NCI-H748 treated with DMSO at 0.1 percent for 48 hours (cell line): ENCODE measurements around the gene PRKCZ.
A peak's percentile ranks its signal among the peaks of the same experiment; 100 is the strongest.
"Not testable (repeated sequence)": the region's sequence is repeated elsewhere in the genome, so short reads cannot be mapped to it uniquely, and the experiment has no call there.

Experiments
- DNase-seq: peaks from one replicate; lab custom pipeline; 2025; lab: John Stamatoyannopoulos, UW

PRKCZ gene

DNA sequence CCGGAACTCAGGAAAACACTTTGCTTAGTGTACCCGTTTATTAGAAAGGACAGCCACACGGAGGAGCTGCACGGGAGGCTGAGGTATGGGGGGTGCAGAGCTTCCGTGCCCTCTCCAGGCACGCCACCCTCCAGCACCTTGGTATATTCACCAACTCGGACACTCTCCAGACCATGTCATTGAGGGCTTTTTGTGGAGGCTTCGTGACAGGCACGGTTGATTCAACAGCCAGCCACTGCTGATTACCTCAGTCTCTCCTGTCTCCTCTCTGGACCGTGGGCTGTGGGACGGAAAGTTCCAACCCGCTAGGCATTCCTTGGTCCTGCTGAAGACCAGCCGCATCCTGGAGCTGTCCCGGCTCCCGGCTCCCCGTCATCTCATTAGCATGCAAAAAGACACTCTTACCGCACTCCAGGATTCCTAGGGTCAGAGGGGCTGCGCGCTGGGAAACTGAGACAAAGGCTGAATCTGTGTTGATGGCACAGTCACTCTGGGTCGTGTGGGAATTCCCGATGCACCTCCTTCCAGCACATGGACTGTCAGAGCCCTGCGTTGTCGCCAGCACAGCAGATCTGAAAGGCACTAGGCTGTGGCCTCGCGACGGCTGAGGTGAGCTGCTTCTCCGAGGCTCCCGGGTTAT is 65.6 kb downstream of the PRKCZ start:
- DNase-seq: no peak

GRCh38 chr1:2119886-2120285 is 69.7 kb downstream of the PRKCZ start:
- DNase-seq: no peak

GRCh38 chr1:2121101-2121691 is 71.0 kb downstream of the PRKCZ start:
- DNase-seq: no peak

DNA sequence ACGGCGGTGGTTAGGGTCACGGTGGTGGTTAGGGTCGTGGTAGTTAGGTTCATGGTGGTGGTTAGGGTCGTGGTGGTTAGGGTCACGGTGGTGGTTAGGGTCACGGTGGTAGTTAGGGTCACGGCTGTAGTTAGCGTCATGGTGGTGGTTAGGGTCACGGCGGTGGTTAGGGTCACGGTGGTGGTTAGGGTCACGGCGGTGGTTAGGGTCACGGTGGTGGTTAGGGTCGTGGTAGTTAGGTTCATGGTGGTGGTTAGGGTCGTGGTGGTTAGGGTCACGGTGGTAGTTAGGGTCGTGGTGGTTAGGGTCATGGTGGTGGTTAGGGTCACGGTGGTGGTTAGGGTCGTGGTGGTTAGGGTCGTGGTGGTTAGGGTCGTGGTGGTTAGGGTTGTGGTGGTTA is 71.6 kb downstream of the PRKCZ start:
- DNase-seq: not testable (repeated sequence)

DNA sequence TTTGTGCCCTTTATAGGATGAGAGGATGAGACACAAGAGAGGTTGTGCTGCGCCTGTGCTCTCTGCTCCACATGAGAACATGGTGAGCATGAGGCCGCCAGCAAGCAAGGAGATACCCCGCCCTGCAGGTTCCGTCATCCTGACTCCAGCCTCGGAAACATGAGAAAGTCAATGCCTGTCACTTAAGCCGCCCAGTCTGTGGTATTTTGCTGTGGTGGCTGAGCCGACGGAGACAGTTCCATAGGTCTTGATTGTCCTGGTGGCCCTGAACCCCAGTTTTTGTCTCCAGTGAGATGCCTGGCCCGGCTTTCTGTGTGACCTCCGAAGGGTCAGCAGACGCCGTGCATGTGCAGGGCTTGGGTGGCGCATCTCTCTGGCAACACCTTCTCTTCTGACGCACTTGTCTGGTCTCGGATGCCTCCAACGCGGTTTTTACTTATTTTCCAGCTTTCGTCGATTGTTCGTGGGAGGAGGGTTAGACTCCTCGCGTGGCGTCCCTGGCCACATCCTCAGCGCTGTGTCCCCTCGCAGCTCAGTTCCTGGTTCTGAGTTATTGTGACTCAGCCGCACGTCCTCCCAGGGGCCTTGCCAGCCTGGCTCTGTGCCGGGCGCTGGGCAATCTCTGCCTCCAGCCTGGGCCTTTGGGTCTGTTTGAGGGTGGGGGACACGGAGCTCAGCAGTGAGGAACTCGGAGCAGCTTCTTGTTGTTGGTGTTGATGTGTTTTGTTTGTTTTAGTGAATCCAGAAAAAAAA is 74.4 kb downstream of the PRKCZ start:
- DNase-seq: no peak

- DNase-seq: no peak
Observed at GRCh38 chr1:2125350-2126211, 75.4 kb downstream of the PRKCZ start.

GRCh38 chr1:2126331-2127186 is 76.3 kb downstream of the PRKCZ start:
- DNase-seq: no peak

GRCh38 chr1:2127187-2128145 is 77.3 kb downstream of the PRKCZ start:
- no peak for DNase-seq

DNA sequence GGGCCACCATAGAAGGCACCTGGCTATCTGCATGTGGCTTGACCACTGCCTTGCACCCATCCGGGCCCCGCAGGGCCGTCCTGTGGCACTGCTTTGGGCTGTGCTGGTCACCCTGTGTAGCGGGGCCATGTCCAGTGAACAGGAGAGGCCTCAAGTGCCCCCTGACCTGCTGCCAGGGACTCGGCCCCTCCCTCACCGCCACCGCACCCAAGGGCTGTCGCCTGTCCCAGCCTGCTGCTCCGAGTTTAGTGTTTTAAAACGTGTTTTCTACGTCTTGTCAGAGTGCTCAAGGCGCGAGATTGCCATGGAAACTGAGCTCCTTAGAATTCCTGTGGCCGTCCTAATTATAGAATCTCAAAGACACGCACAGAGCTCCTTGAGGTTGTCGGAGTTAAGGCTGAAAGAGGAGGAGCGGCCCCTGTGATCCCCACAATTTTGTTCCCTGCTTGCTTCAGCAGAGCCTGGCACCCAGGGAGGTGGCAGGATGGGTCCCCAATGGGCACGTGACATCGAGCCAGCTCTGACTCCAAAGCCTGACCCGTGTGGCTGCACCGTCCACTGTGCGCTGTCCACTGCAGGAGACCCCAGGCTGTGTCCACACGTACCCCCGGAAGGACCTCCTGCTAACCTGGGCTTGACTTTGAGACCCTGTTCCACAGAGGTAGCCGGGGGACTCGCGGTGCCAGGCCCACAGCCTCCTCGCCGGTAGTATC is 78.1 kb downstream of the PRKCZ start:
- DNase-seq: no peak

DNA sequence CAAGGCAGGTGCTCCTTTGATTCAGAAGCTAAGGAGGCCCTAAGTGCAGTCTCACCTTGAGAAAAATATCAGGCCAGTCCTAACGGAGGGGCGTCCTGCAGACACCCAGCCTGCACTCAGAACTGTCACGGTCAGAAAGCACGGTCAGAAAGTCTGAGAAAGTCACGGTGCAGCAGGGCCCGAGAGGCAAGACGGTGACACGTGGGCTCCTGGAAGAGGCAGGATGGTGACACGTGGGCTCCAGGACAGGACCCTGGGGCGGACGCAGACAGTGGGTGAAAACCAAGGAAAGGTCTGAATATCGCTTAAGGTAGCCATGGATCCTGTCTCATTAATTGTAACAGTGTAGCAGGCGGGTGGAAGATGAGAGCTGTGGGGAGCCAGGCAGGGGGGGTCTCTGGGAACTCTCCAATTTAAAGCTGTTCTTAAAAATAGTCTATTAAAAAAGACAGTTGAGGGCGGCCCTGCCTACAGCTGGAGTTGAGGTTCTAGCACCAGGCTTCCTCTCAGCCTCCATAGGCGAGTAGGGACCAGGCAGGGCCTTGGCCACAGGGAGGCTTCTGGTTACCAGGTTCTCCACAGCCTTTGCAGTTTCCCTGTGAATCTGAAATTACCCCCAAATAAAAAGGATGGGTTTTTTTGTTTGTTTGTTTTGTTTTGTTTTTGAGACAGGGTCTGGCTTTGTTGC is 79.2 kb downstream of the PRKCZ start:
- DNase-seq: no peak

- no peak for DNase-seq
Observed at GRCh38 chr1:2130156-2130555, 79.9 kb downstream of the PRKCZ start.

DNA sequence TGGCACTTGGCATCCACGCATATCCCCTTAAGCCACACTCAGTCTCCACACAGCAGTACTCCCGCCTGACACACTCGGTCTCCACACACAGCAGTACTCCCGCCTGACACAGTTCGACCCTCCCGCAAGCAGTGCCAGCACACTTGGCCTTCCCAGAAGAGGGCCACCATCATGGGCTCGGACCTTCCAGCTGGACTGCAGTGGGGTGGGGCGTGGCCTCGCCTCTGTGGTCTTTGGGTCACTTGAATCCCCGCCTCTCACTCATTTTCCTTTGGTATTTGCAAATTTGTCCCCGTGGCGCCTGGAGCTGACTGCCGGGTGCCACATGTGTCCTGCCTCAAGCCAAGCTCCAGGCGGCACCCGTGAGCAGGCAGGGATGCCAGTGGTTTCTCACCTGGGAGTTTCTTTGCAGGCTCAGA is 80.7 kb downstream of the PRKCZ start:
- DNase-seq: no peak

DNA sequence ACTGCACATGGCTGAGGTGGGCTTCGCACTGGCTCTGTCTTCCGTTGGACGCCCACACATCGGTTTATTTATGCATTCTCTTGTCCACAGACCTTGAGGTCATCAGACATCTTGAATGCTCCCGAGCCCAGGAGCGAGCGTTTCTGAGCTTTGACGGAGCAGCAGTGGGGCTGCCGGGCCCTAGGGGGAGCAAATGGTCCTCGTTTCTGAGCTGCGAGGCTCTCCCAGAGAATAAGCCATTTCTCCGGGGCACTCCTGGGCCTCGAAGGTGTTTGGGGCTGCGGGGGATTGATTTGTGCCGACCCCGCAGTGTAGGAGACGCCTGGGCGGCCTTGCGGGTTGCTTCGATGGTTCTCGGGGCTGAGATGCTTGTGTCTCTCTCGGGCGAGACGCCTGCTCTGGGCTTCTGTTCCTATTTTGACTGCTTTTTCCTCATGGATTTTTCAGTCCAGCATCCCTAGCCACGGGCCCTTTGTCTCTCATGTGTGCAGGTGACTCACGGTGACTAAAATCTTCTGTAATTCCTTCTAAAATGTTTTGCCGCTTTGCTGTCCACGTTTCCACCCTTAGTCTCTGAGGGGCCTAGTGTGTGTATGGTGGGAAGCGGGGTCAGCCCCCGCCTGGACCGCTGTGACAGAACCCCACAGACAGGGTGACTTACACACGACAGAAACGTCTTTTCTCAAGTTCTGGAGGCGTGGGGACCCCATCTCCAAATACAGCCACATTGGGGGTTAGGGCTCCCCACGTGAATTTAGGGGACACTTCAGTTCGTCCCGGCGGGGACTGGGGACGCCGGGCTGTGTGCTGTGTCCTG is 82.2 kb downstream of the PRKCZ start:
- DNase-seq: peak; percentile 22

DNA sequence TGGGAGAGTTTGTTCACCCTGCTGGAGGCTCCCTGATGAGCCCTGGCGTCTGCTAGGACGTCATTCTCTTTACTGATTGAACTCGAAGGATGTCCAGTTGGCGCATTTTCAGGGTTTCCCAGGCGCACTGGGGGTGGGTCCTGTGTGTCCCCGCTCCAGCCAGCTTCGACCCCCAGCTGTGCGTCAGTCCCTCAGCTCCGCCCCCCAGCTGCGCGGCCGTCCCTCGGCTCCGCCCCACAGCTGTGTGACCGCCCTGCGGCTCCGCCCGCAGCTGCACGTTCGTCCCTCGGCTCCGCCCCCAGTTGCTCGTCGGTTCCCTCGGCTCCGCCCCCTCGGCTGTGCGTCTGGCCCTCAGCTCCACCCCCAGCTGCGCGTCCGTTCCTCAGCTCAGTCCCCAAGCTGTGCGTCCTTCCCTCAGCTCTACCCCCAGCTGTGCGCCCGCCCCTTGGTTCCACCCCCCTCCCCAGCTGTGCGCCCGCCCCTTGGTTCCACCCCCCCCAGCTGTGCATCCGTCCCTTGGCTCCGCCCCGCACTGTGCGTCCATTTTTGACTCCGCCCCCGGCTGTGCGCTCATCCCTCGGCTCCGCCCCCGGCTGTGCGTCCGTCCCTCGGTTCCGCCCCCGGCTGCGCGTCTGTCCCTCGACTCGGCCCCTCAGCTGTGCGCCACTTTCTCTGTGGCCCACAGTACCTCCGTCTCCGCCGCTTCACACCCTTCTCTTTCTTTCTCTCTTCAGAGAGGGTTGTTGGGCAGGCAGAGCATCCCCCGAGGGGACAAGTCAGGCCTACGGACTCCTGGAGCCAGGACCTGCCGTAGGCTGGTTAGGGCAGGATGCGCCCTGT is 83.0 kb downstream of the PRKCZ start:
- peak; percentile 81 for DNase-seq

DNA sequence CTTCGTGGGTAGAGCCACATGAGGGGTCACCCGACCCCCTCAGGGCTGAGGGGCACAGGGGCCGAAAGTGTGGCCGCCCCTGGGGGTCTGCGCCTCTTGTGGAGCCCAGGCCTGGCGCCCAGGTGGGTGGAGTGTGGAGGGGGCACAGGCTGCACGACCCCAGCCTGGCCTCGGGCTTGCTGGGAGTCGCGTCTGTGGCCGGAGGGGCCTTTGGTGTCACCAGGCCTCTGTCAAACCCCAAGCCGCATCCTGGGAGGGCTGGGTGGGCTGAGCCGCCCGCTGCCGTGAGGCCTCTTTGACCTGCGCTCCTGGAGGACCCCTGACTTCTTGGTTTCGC is 83.6 kb downstream of the PRKCZ start:
- no peak for DNase-seq

DNA sequence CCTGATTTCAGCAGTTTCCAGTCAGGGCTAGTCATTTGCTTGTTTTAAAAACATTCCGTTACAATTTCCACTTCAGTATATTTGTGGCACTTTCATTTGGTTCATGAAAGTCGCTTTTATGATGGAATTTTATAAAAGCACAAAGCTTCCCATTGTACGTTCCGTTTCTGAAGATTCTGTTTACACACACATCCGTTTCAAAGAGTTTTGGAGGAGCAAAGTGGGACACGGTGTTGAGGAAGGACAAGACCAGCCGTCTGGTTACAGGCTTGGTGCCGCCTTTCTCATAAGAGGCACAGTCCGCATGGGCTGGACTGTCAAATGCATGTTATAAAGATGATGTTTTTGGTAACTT is 84.0 kb downstream of the PRKCZ start:
- no peak for DNase-seq

DNA sequence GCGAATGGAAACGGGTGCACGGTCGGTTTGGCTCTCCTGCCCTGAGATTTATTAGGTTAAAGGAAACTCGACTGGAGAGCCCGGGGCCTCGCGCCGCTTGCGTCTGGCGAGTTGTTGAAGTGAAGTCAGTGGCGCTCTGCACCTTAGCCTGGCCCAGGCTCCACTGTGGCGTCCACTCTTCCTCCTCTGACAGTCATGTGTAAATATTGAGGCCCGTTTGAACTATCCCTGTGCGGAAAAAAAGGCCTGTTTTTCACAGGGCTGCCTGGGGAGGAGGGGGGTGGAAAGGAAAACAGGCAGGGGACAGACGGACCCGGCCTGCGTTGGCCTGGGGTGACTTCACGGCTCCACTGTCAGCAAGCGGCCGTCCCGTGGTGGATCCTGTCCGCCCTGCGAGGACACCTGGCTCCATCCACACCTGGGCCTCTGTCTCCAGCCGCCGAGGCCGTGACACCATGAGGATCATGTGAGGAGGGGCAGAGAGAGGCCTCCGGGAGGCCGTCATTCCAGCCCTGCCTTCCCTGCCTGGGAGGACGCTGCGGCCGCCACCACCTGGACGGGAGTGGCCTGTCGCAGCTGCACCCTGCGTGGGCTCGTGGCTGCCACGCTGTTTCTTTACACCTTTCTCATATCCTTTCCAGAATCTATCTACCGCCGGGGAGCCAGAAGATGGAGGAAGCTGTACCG is 84.6 kb downstream of the PRKCZ start:
- no peak for DNase-seq
